Measurements from ENCODE around the gene HHAT.

HHAT gene

GRCh38 chr1:210588357-210588756 is 259.7 kb downstream of the HHAT start:
- DNase-seq (ENCODE audit: low read depth in 2 of 3, low spot score in 2 of 3), result no peak

DNA sequence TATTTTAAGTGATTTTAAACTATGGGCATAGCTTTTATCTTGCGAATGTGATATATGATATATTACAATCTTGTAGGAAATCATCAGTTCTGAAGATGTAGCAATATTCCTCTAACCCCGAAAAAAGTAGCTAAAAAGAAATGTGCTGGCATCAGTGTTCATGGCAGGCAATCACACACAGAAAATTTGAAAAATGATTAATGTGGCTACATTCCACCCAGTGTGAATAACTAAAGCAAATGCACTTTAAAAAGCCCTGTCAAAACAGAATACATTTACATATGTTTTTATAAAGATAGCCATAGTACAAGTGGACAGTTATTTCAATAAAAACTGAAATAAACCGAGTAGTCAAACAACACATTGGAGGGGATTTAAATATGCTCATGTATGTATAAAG is 260.2 kb downstream of the HHAT start:
- no peak for DNase-seq (ENCODE audit: low read depth in 2 of 3, low spot score in 2 of 3)

DNA sequence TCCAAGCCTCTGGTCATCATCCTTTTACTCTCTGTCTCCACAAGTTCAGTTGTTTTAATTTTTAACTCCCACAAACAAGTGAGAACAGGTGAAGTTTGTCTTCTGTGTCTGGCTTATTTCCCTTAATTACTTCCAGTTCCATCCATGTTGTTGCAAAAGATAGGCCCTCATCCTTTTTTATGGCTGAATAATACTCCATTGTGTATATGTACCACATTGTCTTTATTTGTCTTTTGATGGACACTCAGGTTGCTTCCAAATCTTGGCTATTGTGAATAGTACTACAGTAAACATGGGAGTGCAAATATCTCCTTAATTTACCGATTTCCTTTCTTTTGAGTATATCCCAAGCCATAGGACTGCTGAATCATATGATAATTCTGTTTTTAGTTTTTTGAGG is 262.5 kb downstream of the HHAT start:
- no peak for DNase-seq (ENCODE audit: low read depth in 2 of 3, low spot score in 2 of 3)

DNA sequence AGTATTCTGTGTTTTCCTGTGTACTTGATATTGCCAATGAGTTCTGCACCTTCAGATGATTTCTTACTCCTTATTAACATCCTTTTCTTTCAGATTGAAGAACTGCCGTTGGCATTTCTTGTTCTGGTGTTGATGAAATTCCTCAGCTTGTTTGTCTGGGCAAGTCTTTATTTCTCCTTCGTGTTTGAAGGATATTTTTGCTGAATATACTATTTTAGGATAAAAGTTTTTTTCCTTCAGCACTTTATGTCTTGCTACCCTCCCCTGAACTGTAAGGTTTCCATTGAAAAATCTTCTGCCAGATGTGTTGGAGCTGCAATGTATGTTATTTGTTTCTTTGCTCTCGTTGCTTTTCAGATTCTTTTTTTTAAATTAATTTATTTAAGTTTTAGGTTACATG is 265.9 kb downstream of the HHAT start:
- no peak for DNase-seq (ENCODE audit: low read depth in 2 of 3, low spot score in 2 of 3)

DNA sequence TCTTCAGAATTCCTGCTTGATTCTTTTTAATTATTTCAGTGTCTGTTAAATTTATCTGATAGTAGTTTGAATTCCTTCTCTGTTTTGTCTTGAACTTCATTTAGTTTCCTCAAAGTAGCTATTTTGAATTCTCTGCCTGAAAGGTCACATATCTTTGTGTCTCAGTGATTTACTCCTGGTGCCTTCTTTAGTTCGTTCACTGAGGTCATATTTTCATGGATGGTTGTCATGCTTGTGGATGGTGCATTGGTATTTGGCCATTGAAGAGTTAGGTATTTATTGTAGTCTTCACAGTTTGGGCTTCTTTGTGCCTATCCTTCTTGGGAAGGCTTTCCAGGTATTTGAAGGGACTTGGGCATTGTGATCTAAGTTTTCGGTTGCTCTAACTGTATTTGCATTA is 267.9 kb downstream of the HHAT start:
- DNase-seq (ENCODE audit: low read depth in 2 of 3, low spot score in 2 of 3), result no peak

GRCh38 chr1:210597555-210598134 is 268.9 kb downstream of the HHAT start:
- DNase-seq (ENCODE audit: low read depth in 2 of 3, low spot score in 2 of 3), result no peak

DNA sequence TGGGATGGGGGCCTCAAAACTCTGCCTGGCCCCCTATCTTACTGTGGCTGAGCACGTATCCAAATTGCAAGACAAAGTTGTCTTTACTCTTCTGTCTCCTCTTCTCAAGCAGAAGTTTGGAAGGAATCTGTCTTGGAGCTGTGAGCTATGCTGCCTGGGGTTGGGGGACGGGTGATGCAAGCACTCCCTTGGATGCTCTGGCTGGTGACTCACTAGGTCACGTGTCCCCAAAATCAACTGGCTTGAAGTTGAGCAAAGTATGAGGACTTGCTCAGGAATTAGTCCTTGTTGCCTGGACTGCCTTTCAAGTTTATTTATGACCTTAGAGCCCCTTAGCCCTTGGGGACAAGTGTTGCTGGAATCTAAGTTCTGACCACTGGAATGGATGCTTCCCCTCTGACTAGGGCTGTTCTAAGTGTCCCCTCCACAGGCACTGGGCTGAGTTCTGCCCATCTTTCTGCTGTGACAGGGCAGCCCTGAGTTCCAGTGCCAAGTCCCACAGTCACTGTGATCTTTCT is 269.5 kb downstream of the HHAT start:
- DNase-seq (ENCODE audit: low read depth in 2 of 3, low spot score in 2 of 3), result no peak

DNA sequence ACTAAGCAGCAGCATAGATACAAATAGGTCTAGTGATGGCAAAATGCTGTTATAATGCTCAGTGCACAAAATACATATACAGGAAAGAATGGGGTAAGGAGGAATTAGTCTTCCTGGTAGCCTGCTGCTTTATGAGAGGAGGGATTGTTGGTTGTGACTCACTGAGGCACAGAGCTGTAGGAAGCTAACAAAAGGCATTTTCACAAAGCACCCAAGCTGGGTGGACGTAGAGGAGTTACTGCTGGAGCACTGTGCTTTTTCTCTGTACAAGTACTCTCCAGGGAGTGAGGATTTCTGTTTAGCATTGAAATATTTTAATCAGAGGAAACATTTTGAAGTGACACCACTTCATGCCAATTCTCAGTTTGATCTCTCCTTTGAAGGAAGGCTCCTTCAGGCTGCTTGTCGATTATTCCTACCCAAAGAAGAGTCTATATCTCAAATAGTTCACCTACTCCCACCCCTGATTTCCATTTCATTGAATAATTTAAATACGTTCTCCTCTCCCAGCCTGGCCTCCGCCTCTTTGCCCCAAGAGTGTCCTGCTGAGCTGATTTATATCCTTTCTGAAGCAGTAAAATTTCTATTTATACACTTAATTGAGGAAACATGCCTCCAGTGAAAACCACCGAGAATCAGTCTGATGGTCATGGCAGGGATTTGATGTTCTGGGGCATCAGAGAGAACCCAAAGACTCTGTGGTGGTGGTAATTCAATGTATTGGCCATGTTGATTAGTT is 271.9 kb downstream of the HHAT start:
- DNase-seq (ENCODE audit: low read depth in 2 of 3, low spot score in 2 of 3), result no peak

- DNase-seq (ENCODE audit: low read depth in 2 of 3, low spot score in 2 of 3), result no peak
These were observed 274.4 kb downstream of the HHAT start for GRCh38 chr1:210603123-210603522.

DNA sequence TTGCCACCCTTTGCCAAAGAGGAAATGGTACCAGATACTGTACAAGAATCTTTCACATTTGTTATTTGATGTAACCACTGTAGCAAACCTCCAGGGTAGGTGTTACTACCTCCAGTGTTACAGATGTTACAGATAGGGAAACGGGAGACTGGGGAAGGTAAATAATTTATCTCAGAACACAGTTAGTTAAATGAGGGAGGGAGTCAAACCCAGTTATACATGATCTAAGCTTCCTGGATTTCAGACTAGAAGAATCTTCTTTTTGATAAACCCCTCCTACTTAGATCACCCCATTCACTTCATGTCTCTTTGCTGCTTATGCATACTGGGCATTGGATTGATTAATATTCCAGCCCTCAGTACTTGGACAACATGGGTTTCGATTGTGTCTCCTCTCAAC is 276.4 kb downstream of the HHAT start:
- no peak for DNase-seq (ENCODE audit: low read depth in 2 of 3, low spot score in 2 of 3)

DNA sequence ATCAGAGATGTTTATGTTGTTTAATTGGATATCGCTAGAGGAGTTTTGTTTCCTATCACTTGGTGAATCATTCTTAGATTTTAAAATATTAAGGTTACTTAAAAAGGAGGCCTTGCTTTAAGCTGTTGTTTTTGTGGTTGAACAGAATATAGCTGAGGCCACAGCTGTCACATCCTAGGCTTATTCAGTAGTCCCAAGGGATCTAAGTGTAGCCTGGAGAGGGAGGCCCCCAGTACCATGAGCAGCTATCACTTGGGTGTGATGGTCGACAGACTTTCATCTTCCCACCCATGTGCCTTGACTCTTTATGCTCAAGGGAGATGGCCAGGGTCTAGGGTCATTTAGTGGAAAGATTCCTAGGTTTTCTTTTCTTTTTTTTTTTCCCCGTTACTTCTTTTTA is 278.7 kb downstream of the HHAT start:
- DNase-seq (ENCODE audit: low read depth in 2 of 3, low spot score in 2 of 3), result no peak

DNA sequence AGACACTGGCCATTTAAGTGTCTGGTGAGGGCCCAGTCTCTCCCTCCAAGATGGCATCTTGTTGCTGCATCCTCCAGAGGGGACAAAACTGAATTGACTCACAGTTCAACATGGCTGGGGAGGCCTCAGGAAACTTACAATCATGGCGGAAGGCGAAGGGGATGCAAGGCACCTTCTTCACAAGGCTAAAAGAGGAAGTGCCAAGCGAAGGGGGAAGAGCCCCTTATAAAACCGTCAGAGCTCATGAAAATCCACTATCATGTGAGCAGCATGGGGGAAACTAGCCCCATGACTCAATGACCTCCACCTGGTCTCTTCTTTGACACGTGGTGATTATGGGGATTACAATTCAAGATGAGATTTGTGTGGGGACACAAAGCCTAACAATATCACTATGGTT is 280.1 kb downstream of the HHAT start:
- no peak for DNase-seq (ENCODE audit: low read depth in 2 of 3, low spot score in 2 of 3)

- no peak for DNase-seq (ENCODE audit: low read depth in 2 of 3, low spot score in 2 of 3)
These were observed 287.7 kb downstream of the HHAT start for GRCh38 chr1:210616356-210616755.

DNA sequence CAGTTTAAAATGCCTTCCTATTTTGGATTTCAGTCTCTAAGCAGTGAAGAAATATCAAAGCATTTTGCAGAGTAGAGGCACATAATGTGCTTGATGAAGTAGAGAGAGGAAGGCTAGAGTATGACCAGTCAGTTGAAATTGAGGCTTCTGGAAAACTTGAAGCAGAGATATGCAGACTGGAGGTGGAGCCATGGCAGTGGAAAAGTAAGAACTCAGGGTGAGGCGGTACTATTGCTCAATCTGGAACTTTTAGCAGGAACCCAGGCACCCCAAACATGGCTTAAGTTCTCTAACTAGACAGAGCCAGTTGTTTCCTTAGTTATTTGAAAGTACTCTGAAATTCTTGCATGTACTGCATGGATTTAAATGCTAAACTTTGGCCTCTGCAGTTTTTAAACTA is 288.6 kb downstream of the HHAT start:
- no peak for DNase-seq (ENCODE audit: low read depth in 2 of 3, low spot score in 2 of 3)

GRCh38 chr1:210618369-210618768 is 289.7 kb downstream of the HHAT start:
- no peak for DNase-seq (ENCODE audit: low read depth in 2 of 3, low spot score in 2 of 3)

DNA sequence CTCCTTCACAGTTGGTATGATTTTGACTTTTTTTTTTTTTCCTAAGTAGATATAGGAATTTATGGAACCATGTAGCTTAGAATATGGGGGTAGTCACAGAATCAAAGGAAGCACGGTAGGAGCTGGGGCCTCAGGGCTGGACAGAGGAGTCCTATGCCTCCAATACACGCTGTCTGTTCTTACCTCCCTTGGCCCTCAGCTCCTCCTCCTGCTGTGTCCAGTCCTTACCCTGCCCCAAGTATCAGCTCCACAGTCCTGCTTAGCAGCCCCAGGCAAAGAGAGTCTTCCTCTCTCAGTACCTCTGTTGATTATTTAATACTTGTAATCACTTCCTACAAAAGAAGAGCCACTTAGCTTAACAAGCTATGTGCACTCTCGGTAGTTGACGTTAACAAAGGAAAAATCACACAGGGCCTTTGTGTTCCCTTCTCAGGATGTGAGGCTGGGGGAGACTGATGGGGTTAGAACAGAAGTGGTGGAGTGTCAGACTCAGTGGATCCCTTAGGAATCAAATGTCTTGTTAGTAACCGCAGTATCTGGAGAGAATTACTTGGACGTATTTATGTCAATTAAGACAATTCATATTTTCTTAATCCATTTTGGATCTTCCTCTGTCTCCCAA is 292.3 kb downstream of the HHAT start:
- DNase-seq (ENCODE audit: low read depth in 2 of 3, low spot score in 2 of 3), result no peak

DNA sequence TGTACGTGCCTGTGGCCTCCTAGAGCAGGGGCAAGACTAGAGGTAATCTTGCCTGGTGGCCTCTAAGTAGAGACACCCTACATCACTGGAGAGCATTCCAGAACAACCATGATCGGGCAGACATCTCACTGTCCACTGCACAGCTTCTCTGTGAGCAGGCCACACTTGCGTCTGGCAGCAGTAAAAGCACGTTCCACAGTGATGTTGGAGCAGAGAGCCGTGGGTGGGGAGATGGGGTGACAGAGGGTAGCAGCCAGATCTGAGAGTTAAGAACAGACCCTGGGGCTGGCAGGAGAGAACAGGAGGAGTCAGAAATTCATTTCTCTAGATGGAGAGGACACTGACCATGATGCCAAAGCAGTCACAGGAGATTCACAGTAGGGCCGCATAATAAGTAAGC is 293.0 kb downstream of the HHAT start:
- no peak for DNase-seq (ENCODE audit: low read depth in 2 of 3, low spot score in 2 of 3)

DNA sequence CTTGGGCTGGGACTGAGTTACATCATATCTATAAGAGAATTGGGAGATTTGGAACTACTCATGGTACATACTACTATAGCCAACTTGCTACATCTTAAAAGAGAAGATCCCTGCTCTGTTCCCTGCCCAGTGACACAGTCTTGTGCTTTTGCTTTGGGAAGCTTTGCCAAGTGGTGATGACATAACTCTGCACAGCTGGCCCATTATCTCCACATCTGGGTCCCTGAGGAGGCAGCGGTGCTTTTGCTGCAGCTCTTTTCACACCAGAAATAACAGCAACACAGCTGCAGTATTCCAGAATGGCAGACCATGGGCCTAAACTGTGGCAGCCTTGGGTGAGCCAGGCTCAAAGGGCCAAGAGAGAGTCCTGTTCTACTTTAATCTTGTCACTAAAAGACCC is 296.0 kb downstream of the HHAT start:
- DNase-seq (ENCODE audit: low read depth in 2 of 3, low spot score in 2 of 3), result no peak

DNA sequence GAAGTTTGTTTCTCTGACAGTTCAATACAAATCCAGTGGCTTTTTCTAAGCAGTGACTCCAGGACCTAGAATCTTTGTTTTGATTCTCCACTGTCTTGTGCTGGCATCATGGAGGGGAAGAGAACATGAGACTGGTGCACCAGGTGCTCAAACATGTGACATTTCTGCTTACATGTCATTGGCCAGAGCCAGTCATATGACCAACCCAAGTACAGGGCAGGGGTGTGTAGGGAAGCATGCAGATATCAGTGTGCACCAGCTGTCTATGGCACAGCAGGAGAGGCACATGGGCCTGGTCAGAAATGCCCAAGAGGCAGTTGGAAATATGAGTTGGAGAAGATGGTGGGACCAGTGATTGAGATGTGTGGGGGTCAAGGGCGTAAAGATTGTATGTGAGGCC is 297.0 kb downstream of the HHAT start:
- no peak for DNase-seq (ENCODE audit: low read depth in 2 of 3, low spot score in 2 of 3)

DNA sequence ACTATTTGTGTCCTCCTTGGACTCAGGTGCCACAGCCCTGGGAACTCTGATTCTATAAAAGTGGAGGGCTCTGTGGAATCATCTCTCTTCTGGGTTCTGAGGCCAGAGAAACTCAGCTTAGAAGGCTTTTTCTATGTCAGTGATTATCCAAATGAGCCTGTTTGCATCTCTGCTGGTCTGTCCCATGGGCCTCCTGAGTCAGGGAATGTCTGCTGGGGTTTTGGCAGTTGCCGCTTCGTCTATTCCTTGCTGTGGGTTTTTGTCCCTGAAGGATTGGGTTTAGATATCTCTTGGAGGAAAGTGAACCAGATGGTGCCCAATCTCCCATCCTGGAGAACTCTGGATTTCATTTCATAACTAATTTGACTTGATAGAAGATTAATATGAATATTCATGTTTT is 297.6 kb downstream of the HHAT start:
- no peak for DNase-seq (ENCODE audit: low read depth in 2 of 3, low spot score in 2 of 3)

DNA sequence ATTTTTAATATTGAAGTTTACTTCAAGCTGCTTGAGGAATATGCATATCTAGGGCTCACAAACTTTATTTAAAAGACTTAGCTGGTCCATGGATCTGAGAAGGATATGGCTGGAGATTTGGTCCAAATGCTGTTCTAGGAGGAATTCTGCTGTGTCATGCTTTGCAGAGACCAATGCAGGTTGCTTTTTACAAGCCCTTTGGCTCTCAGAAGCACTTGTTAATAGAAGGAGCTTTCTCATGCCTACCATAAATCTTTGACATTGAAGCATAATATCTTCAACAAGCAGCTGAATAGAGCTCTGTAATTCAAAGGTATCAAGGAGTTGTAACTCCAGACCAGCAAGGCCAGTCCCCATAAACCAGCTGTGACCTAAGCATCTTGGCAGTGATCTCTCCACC is 299.1 kb downstream of the HHAT start:
- DNase-seq (ENCODE audit: low read depth in 2 of 3, low spot score in 2 of 3), result no peak

GRCh38 chr1:210629276-210629675 is 300.6 kb downstream of the HHAT start:
- no peak for DNase-seq (ENCODE audit: low read depth in 2 of 3, low spot score in 2 of 3)

GRCh38 chr1:210631399-210631798 is 302.7 kb downstream of the HHAT start:
- DNase-seq (ENCODE audit: low read depth in 2 of 3, low spot score in 2 of 3), result no peak

All from activated CD8-positive, alpha-beta memory T cell treated with anti-CD3 and anti-CD28 coated beads for 48 hours (primary cell).